Stimulated activated memory B cell treated with anti-CD40 and anti-IgM and Interleukin-4, amounts not matched to agents 10 μg/mL and 1 μg/mL and 100 μg/mL, for 72 hours (primary cell): ENCODE results near the gene PCGF5.
A peak's percentile ranks its signal among the peaks of the same experiment; 100 is the strongest.
"Not testable (repeated sequence)": the region's sequence is repeated elsewhere in the genome, so short reads cannot be mapped to it uniquely, and the experiment has no call there.

ENCODE experiments used
- ATAC-seq: fragments of 150-1000 bp; cut with Tn5 transposase; 2 replicates; pipeline ENCODE4 v1.10.0; 2021
- H3K27ac Mint-ChIP-seq: one replicate; pipeline ENCODE4 v1.8.0; 2022; ENCODE audit warnings: mild to moderate bottlenecking, mixed read lengths
- H3K27me3 Mint-ChIP-seq: one replicate; pipeline ENCODE4 v1.8.0; 2022; ENCODE audit warnings: mixed read lengths
- H3K36me3 Mint-ChIP-seq: one replicate; pipeline ENCODE4 v1.8.0; 2022; ENCODE audit warnings: mixed read lengths
- H3K4me1 Mint-ChIP-seq: one replicate; pipeline ENCODE4 v1.8.0; 2022; ENCODE audit warnings: mixed read lengths
- H3K4me3 Mint-ChIP-seq: one replicate; pipeline ENCODE4 v1.8.0; 2022; ENCODE audit warnings: mild to moderate bottlenecking, moderate library complexity, mixed read lengths
- H3K9me3 Mint-ChIP-seq: one replicate; pipeline ENCODE4 v1.8.0; 2022; ENCODE audit warnings: mixed read lengths

PCGF5 gene

GRCh38 chr10:91289305-91289704 lies 68.8 kb downstream of the PCGF5 start:
- Mint-ChIP-seq H3K4me1 (no peaks in the 10 kb centered on the region), H3K4me3 (no peak overlapping the region), H3K27me3 (peaks cover 12% of the 10 kb centered on the region), H3K36me3 (no peaks in the 10 kb centered on the region), H3K27ac (no peak overlapping the region), H3K9me3 (no peaks in the 10 kb centered on the region)
- ATAC-seq: no peak

GRCh38 chr10:91290607-91291006 lies 70.1 kb downstream of the PCGF5 start:
- Mint-ChIP-seq H3K4me3 (no peak overlapping the region), H3K27ac (no peak overlapping the region), H3K27me3 (peaks cover 12% of the 10 kb centered on the region), H3K36me3 (no peaks in the 10 kb centered on the region), H3K9me3 (no peaks in the 10 kb centered on the region), H3K4me1 (no peaks in the 10 kb centered on the region)
- no peak for ATAC-seq

- Mint-ChIP-seq H3K36me3 (no peaks in the 10 kb centered on the region), H3K27me3 (peaks cover 22% of the 10 kb centered on the region), H3K27ac (no peak overlapping the region), H3K9me3 (no peaks in the 10 kb centered on the region), H3K4me1 (peaks cover 11% of the 10 kb centered on the region), H3K4me3 (no peak overlapping the region)
- ATAC-seq: no peak
These were observed 73.9 kb downstream of the PCGF5 start for GRCh38 chr10:91294134-91294906.

- Mint-ChIP-seq H3K27ac (no peak overlapping the region), H3K4me3 (no peak overlapping the region), H3K36me3 (no peaks in the 10 kb centered on the region), H3K4me1 (peaks cover 11% of the 10 kb centered on the region), H3K9me3 (no peaks in the 10 kb centered on the region), H3K27me3 (peaks cover 22% of the 10 kb centered on the region)
- ATAC-seq: no peak
These were observed 74.9 kb downstream of the PCGF5 start for GRCh38 chr10:91295346-91295745.

- Mint-ChIP-seq H3K4me1 (peaks cover 11% of the 10 kb centered on the region), H3K9me3 (no peaks in the 10 kb centered on the region), H3K27ac (no peak overlapping the region), H3K36me3 (no peaks in the 10 kb centered on the region), H3K27me3 (peaks cover 14% of the 10 kb centered on the region), H3K4me3 (no peak overlapping the region)
- no peak for ATAC-seq
These were observed 76.0 kb downstream of the PCGF5 start for GRCh38 chr10:91296471-91296870.

- Mint-ChIP-seq H3K27me3 (peaks cover 10% of the 10 kb centered on the region), H3K9me3 (no peaks in the 10 kb centered on the region)
These were observed 77.9 kb downstream of the PCGF5 start for GRCh38 chr10:91298224-91298871.

GRCh38 chr10:91299999-91300575 lies 79.6 kb downstream of the PCGF5 start:
- Mint-ChIP-seq H3K27me3 (peaks cover 10% of the 10 kb centered on the region), H3K36me3 (no peaks in the 10 kb centered on the region), H3K4me1 (peaks cover 11% of the 10 kb centered on the region), H3K9me3 (no peaks in the 10 kb centered on the region), H3K4me3 (no peak overlapping the region), H3K27ac (no peak overlapping the region)
- ATAC-seq: no peak

More at GRCh38 chr10:91298224-91298871, 77.9 kb downstream of the PCGF5 start:
- Mint-ChIP-seq H3K27ac (no peak overlapping the region), H3K36me3 (no peaks in the 10 kb centered on the region), H3K4me3 (peak overlapping the region; percentile 62), H3K4me1 (peaks cover 11% of the 10 kb centered on the region)
- ATAC-seq: peak; percentile 84

- not testable (repeated sequence) for ATAC-seq, H3K9me3 Mint-ChIP-seq, H3K27ac Mint-ChIP-seq, H3K4me3 Mint-ChIP-seq, H3K36me3 Mint-ChIP-seq, H3K27me3 Mint-ChIP-seq, H3K4me1 Mint-ChIP-seq
These were observed 82.5 kb downstream of the PCGF5 start for GRCh38 chr10:91302946-91303345.

GRCh38 chr10:91305979-91306378 lies 85.5 kb downstream of the PCGF5 start:
- H3K4me3 Mint-ChIP-seq, H3K9me3 Mint-ChIP-seq, H3K27ac Mint-ChIP-seq, H3K36me3 Mint-ChIP-seq, H3K27me3 Mint-ChIP-seq, ATAC-seq, H3K4me1 Mint-ChIP-seq: not testable (repeated sequence)

- no peaks in the 10 kb centered on the region for H3K4me1 Mint-ChIP-seq
- H3K27me3 Mint-ChIP-seq: peaks cover 9% of the 10 kb centered on the region
- H3K9me3 Mint-ChIP-seq: no peaks in the 10 kb centered on the region
- H3K4me3 Mint-ChIP-seq: no peak overlapping the region
- no peaks in the 10 kb centered on the region for H3K36me3 Mint-ChIP-seq
- no peak overlapping the region for H3K27ac Mint-ChIP-seq
- peak; percentile 53 for ATAC-seq
These were observed 87.0 kb downstream of the PCGF5 start for GRCh38 chr10:91307489-91307888.

GRCh38 chr10:91309711-91310110 lies 89.2 kb downstream of the PCGF5 start:
- H3K27ac Mint-ChIP-seq: no peak overlapping the region
- H3K4me3 Mint-ChIP-seq: no peak overlapping the region
- no peaks in the 10 kb centered on the region for H3K9me3 Mint-ChIP-seq
- H3K27me3 Mint-ChIP-seq: peaks cover 19% of the 10 kb centered on the region
- ATAC-seq: no peak
- H3K4me1 Mint-ChIP-seq: no peaks in the 10 kb centered on the region
- H3K36me3 Mint-ChIP-seq: no peaks in the 10 kb centered on the region

GRCh38 chr10:91311601-91312381 lies 91.3 kb downstream of the PCGF5 start:
- Mint-ChIP-seq H3K9me3 (no peaks in the 10 kb centered on the region), H3K27me3 (peaks cover 19% of the 10 kb centered on the region), H3K36me3 (no peaks in the 10 kb centered on the region), H3K4me3 (no peak overlapping the region), H3K4me1 (no peaks in the 10 kb centered on the region), H3K27ac (no peak overlapping the region)
- ATAC-seq: no peak

GRCh38 chr10:91312382-91312733 lies 91.9 kb downstream of the PCGF5 start:
- no peaks in the 10 kb centered on the region for H3K36me3 Mint-ChIP-seq
- H3K4me3 Mint-ChIP-seq: no peak overlapping the region
- no peak for ATAC-seq
- no peaks in the 10 kb centered on the region for H3K9me3 Mint-ChIP-seq
- no peaks in the 10 kb centered on the region for H3K4me1 Mint-ChIP-seq
- H3K27me3 Mint-ChIP-seq: peaks cover 19% of the 10 kb centered on the region
- no peak overlapping the region for H3K27ac Mint-ChIP-seq

GRCh38 chr10:91313796-91314485 lies 93.5 kb downstream of the PCGF5 start:
- no peaks in the 10 kb centered on the region for H3K36me3 Mint-ChIP-seq
- no peak for ATAC-seq
- H3K27ac Mint-ChIP-seq: no peak overlapping the region
- no peak overlapping the region for H3K4me3 Mint-ChIP-seq
- no peaks in the 10 kb centered on the region for H3K4me1 Mint-ChIP-seq
- H3K9me3 Mint-ChIP-seq: no peaks in the 10 kb centered on the region
- H3K27me3 Mint-ChIP-seq: peaks cover 17% of the 10 kb centered on the region

- Mint-ChIP-seq H3K36me3 (no peaks in the 10 kb centered on the region), H3K27me3 (peaks cover 10% of the 10 kb centered on the region), H3K4me1 (no peaks in the 10 kb centered on the region), H3K4me3 (no peak overlapping the region), H3K27ac (no peak overlapping the region), H3K9me3 (no peaks in the 10 kb centered on the region)
- no peak for ATAC-seq
These were observed 96.0 kb downstream of the PCGF5 start for GRCh38 chr10:91316486-91316885.
